D721Med (cell line): Measurements from ENCODE around the gene SLC13A2.

Source experiments
- DNase-seq: peaks from one replicate; pipeline ENCODE4 v3.0.0; 2011; ENCODE audit warnings: low spot score; ENCODE audit not compliant: insufficient read length
- FAIRE-seq: peaks from 2 replicates; lab custom pipeline; 2011; peaks lifted over from hg19 to GRCh38; lab: Jason Lieb, UNC
- TF ChIP-seq, protein P1 (sequence below): IDR thresholded peaks from 2 replicates; pipeline ENCODE4 v1.5.1; 2012; ENCODE audit warnings: mild to moderate bottlenecking, control low read depth; ENCODE audit not compliant: insufficient read depth; ENCODE audit errors: missing control alignments

The SLC13A2 gene

DNA sequence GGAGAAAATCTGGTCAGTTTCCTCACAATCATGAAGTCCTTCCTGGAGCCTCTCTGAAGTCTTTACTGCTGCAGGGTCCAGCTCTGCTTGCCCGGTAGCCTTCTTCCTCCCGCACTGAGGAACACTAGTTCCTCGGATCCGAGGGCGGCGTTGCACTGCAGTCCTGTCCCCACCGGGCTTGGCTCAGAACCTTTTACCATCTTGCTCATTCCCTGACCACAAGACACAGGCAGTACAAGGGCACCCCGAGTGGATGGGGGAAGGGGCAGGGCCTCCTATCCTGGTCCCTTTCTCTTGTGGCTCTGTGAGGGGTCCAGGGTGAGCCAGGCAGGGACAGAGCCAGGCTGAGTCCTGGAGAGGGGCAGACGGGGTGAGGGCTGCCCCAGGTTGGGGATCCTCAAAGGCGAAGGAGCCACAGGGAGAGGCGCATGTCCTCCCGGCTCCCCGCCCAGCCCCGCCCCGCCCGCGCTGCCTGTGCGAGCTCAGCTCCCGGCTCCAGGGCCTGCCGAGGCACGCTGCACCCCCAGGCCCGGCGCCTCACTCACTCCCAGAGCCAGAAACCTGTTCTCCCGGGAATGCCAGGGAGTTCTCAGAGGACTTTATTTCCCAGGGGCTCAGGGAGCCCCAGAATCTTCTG lies 34.2 kb downstream of the SLC13A2 start:
- no peak for FAIRE-seq
- TF ChIP-seq, protein P1, sequence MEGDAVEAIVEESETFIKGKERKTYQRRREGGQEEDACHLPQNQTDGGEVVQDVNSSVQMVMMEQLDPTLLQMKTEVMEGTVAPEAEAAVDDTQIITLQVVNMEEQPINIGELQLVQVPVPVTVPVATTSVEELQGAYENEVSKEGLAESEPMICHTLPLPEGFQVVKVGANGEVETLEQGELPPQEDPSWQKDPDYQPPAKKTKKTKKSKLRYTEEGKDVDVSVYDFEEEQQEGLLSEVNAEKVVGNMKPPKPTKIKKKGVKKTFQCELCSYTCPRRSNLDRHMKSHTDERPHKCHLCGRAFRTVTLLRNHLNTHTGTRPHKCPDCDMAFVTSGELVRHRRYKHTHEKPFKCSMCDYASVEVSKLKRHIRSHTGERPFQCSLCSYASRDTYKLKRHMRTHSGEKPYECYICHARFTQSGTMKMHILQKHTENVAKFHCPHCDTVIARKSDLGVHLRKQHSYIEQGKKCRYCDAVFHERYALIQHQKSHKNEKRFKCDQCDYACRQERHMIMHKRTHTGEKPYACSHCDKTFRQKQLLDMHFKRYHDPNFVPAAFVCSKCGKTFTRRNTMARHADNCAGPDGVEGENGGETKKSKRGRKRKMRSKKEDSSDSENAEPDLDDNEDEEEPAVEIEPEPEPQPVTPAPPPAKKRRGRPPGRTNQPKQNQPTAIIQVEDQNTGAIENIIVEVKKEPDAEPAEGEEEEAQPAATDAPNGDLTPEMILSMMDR: no peak
- no peak for DNase-seq

DNA sequence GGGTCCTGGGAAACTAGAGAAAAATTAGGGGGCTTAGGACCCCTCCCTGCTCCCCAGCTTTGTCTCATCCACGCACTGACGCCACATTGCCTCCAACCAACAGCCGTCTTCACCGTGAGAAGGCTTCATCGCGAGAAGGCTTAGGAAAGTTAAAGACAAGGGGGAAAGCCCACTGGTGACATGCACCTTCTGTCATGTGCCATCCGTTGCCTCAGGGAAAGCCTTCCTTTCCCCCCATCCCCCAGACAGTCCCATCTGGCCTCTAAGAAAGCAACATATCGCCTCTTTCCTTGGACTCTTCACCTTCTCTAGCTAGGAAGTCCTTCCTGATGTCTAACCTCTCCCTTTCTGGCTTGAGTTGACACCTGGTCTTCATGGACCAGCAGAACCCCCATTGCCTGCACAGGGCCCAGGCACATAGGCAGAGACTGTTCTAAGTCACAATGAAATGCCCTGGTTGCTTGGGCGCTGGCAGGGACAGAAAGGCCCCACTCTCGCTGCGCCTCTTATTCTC lies 34.8 kb downstream of the SLC13A2 start:
- DNase-seq (no peak), FAIRE-seq (no peak)
- TF ChIP-seq, protein P1: no peak

DNA sequence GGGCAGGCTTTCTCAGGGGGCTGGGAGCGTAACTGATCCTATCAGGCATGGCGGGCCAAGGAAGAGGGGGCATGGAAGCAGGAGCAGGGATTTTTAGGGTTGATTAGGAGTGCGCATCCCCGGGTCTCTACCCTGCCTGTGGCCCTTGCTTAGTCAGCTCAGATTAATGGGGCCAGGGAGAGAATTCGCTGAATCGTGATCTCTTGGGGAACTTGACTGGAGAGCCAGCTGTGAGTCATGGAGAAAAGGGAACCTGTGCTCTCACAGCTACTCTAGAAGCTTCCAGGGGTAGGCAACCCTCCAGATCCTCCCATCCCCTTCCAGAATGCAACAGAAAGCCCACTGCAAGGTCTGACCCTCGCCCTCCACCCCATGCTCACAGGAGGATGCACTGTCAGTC lies 36.3 kb downstream of the SLC13A2 start:
- TF ChIP-seq, protein P1: no peak
- DNase-seq: no peak
- no peak for FAIRE-seq

DNA sequence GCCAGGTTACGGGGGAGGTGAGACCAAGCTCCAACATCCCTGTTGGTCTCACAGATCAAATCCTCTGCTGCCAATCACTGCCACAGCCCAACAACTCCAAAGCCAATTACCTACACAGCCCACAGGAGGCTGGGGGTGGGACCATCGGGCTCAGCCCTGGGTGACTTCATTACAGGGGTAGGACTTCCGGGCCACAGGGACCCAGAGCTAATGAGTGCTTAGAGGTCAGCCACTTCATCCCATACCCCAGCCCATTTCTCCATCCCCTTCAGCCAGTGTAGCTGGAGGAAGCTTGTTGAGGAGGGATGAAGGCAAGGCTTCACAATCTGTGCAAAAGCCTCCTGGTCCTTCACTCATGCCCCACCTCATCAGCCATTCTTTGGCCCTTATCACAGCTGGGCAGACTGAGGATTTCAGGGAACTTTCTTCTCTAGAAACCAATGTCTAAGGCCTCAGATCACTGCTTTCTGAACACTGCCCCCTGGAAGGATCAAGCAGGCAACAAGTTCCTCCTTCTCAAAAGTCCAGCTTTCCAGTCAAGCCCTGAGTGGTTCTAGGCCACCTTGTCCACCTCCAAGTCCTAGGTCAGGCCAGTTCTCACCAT lies 38.5 kb downstream of the SLC13A2 start:
- DNase-seq (no peak), FAIRE-seq (no peak)
- TF ChIP-seq, protein P1: no peak

DNA sequence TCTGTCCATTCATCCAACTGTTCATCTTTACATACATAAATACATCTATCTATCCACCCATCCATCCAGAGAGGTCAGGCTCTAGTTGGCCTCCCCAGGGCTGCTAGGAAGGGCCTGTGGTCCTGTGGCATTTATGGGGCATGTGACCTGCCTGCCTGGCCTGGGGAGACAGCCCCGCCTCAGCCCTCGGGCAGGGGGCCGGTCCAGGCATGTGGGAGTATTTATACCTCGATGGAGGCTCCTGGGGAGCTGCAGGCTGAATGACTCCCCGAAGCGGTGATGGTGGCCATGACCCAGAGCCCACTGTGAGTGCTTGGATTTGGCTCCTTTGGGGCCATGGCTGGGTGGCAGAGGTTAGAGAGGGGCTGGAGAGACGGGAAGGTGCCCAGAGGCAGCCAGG lies 40.0 kb downstream of the SLC13A2 start:
- FAIRE-seq: no peak
- no peak for DNase-seq
- TF ChIP-seq, protein P1: no peak

DNA sequence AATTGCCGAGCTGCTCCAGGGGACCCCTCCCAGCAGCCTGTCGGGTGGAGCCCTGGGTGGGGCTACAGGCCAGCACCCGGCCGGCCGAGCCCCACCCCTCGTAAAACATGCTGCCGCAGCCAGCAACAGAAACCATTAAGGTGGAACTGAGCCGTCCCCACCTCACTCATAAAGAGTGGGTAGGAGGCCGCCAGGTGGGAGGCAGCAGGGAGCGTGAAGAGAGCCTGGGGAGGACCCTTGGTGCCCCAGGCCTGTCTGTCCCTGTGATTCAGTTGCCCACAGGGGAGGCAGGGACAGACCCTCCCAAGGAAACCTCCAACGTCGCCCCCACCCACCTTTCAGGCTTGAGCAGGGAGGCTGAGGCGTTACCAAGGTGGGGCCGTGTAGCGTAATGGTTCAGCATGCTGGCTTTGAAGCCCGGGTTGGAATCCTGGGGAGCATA lies 41.1 kb downstream of the SLC13A2 start:
- FAIRE-seq (no peak), DNase-seq (no peak)
- TF ChIP-seq, protein P1: no peak

DNA sequence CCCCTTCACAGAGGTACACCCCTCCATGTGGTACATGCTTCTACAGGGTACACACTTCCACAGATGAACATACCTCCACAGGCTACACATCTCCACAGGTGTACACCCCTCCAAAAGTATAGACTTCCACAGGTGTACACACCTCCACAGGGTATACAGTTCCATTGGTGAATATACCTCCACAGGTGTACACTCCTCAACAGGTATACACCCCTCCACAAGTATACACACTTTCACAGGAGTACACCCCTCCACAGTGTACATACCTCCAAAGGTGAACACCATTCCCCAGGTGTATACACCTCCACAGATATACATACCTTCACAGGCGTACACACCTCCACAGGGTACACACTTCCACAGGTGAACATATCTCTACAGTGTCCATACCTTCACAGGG lies 42.1 kb downstream of the SLC13A2 start:
- TF ChIP-seq, protein P1: no peak
- DNase-seq (no peak), FAIRE-seq (no peak)
